SHP77 (cell line): Measurements from ENCODE around the gene BACH2.
"Not testable (repeated sequence)": the region's sequence is repeated elsewhere in the genome, so short reads cannot be mapped to it uniquely, and the experiment has no call there.

Source experiments
- DNase-seq, 2 experiments: peaks; one replicate each; lab custom pipeline; 2025; lab: John Stamatoyannopoulos, UW

Gene BACH2

GRCh38 chr6:90124874-90125510, 171.7 kb downstream of the BACH2 start:
- no peak for DNase-seq

GRCh38 chr6:90123831-90124230, 172.8 kb downstream of the BACH2 start:
- DNase-seq: no peak

- DNase-seq: no peak
These were observed 174.7 kb downstream of the BACH2 start for GRCh38 chr6:90121982-90122381.

- no peak for DNase-seq
These were observed 176.3 kb downstream of the BACH2 start for GRCh38 chr6:90120327-90120726.

- no peak for DNase-seq
These were observed 177.0 kb downstream of the BACH2 start for GRCh38 chr6:90119618-90120017.

- no peak for DNase-seq
These were observed 178.1 kb downstream of the BACH2 start for GRCh38 chr6:90118581-90118980.

- no peak for DNase-seq
These were observed 178.6 kb downstream of the BACH2 start for GRCh38 chr6:90118069-90118468.

- DNase-seq: not testable (repeated sequence)
These were observed 180.5 kb downstream of the BACH2 start for GRCh38 chr6:90116126-90116525.

- no peak for DNase-seq
These were observed 183.3 kb downstream of the BACH2 start for GRCh38 chr6:90113389-90113788.

- DNase-seq: no peak
These were observed 185.3 kb downstream of the BACH2 start for GRCh38 chr6:90111387-90111786.

- no peak for DNase-seq
These were observed 185.7 kb downstream of the BACH2 start for GRCh38 chr6:90110971-90111370.

- DNase-seq: no peak
These were observed 187.5 kb downstream of the BACH2 start for GRCh38 chr6:90109141-90109540.

- DNase-seq: no peak
These were observed 188.8 kb downstream of the BACH2 start for GRCh38 chr6:90107771-90108282.

- no peak for DNase-seq
These were observed 189.3 kb downstream of the BACH2 start for GRCh38 chr6:90107371-90107770.

GRCh38 chr6:90106449-90106848, 190.2 kb downstream of the BACH2 start:
- no peak for DNase-seq

- no peak for DNase-seq
These were observed 191.0 kb downstream of the BACH2 start for GRCh38 chr6:90105506-90106170.

- DNase-seq: peak in 1 of 2 experiments; percentile 20
These were observed 193.4 kb downstream of the BACH2 start for GRCh38 chr6:90103056-90103800.

GRCh38 chr6:90101403-90101802, 195.2 kb downstream of the BACH2 start:
- no peak for DNase-seq

- no peak for DNase-seq
These were observed 196.5 kb downstream of the BACH2 start for GRCh38 chr6:90100059-90100665.

GRCh38 chr6:90098627-90099026, 198.0 kb downstream of the BACH2 start:
- DNase-seq: no peak

- DNase-seq: no peak
These were observed 198.6 kb downstream of the BACH2 start for GRCh38 chr6:90098001-90098531.

GRCh38 chr6:90097356-90097755, 199.3 kb downstream of the BACH2 start:
- no peak for DNase-seq
